ENCODE measurements around the gene RNLS.
"Not testable (repeated sequence)": the region's sequence is repeated elsewhere in the genome, so short reads cannot be mapped to it uniquely, and the experiment has no call there.

RNLS gene

GRCh38 chr10:88286030-88286429 lies 297.1 kb downstream of the RNLS start:
- no peak for DNase-seq

- DNase-seq: no peak
Measured at GRCh38 chr10:88281592-88282347, 301.3 kb downstream of the RNLS start.

GRCh38 chr10:88280518-88280917 lies 302.6 kb downstream of the RNLS start:
- DNase-seq: no peak

- no peak for DNase-seq
Measured at GRCh38 chr10:88278912-88279311, 304.2 kb downstream of the RNLS start.

- DNase-seq: not testable (repeated sequence)
Measured at GRCh38 chr10:88276945-88277344, 306.2 kb downstream of the RNLS start.

GRCh38 chr10:88274286-88274685 lies 308.8 kb downstream of the RNLS start:
- DNase-seq: no peak

GRCh38 chr10:88273567-88273966 lies 309.6 kb downstream of the RNLS start:
- no peak for DNase-seq

- DNase-seq: no peak
Measured at GRCh38 chr10:88271761-88272543, 311.2 kb downstream of the RNLS start.

- DNase-seq: no peak
Measured at GRCh38 chr10:88270871-88271713, 312.0 kb downstream of the RNLS start.

- DNase-seq: no peak
Measured at GRCh38 chr10:88270061-88270808, 312.9 kb downstream of the RNLS start.

- no peak for DNase-seq
Measured at GRCh38 chr10:88262591-88263234, 320.4 kb downstream of the RNLS start.

- no peak for DNase-seq
Measured at GRCh38 chr10:88261152-88261551, 322.0 kb downstream of the RNLS start.

GRCh38 chr10:88260329-88261051 lies 322.6 kb downstream of the RNLS start:
- DNase-seq: no peak

GRCh38 chr10:88259381-88259780 lies 323.7 kb downstream of the RNLS start:
- no peak for DNase-seq

- no peak for DNase-seq
Measured at GRCh38 chr10:88256886-88257285, 326.2 kb downstream of the RNLS start.

GRCh38 chr10:88256013-88256680 lies 327.0 kb downstream of the RNLS start:
- DNase-seq: no peak

GRCh38 chr10:88254091-88254490 lies 329.0 kb downstream of the RNLS start:
- DNase-seq: no peak

GRCh38 chr10:88253622-88254021 lies 329.5 kb downstream of the RNLS start:
- DNase-seq: no peak

- no peak for DNase-seq
Measured at GRCh38 chr10:88253128-88253527, 330.0 kb downstream of the RNLS start.

GRCh38 chr10:88249450-88249849 lies 333.7 kb downstream of the RNLS start:
- no peak for DNase-seq

- DNase-seq: no peak
Measured at GRCh38 chr10:88246675-88247074, 336.4 kb downstream of the RNLS start.

Data from NCI-H2171 (cell line).